Mammary epithelial cell (primary cell): Measurements from ENCODE around the gene ATE1.

Experiments
- EZH2 ChIP-seq: IDR thresholded peaks from 2 replicates; pipeline ENCODE4 v1.6.1; 2012; ENCODE audit warnings: low read length, inconsistent platforms, borderline replicate concordance
- TF ChIP-seq, protein P1 (sequence below), 2 donors: IDR thresholded peaks in 1 of 2; conservative IDR thresholded peaks in 1 of 2; 2 replicates each; pipeline ENCODE4 v1.5.1; 2011 to 2012; ENCODE audit warnings: inconsistent platforms in 2 of 2, low read length in 2 of 2, mild to moderate bottlenecking in 2 of 2, control low read depth in 1 of 2, low read depth in 1 of 2; ENCODE audit not compliant: insufficient read depth in 1 of 2; ENCODE audit errors: extremely low read depth in 1 of 2

- TF ChIP-seq, protein P1, sequence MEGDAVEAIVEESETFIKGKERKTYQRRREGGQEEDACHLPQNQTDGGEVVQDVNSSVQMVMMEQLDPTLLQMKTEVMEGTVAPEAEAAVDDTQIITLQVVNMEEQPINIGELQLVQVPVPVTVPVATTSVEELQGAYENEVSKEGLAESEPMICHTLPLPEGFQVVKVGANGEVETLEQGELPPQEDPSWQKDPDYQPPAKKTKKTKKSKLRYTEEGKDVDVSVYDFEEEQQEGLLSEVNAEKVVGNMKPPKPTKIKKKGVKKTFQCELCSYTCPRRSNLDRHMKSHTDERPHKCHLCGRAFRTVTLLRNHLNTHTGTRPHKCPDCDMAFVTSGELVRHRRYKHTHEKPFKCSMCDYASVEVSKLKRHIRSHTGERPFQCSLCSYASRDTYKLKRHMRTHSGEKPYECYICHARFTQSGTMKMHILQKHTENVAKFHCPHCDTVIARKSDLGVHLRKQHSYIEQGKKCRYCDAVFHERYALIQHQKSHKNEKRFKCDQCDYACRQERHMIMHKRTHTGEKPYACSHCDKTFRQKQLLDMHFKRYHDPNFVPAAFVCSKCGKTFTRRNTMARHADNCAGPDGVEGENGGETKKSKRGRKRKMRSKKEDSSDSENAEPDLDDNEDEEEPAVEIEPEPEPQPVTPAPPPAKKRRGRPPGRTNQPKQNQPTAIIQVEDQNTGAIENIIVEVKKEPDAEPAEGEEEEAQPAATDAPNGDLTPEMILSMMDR (conservative IDR thresholded peaks at IDR 0.05 in 1 of 2, IDR thresholded peaks at IDR 0.05 in 1 of 2; ENCODE audit: extremely low read depth in 1 of 2, insufficient read depth in 1 of 2, low read depth in 1 of 2, low read length in 2 of 2) = no peak
- TF ChIP-seq EZH2 = no peak
Observed at GRCh38 chr10:121853950-121854349, 73.9 kb downstream of the ATE1 start.
